Neural progenitor cell (in vitro differentiated cells): Measurements from ENCODE around the gene CREB5. TPM values are rescaled to one million over a fixed set of nuclear protein-coding genes. Genes with fewer than 3 reads are reported as not detected.

ENCODE experiments used
- DNase-seq: peaks from one replicate; pipeline ENCODE4 v3.0.0-alpha.2; 2016; ENCODE audit warnings: low spot score
- H2AFZ ChIP-seq: fragments of 200-600 bp; sonication (generic); replicated peaks from 2 replicates; pipeline ENCODE4 v1.6.1; 2016; ENCODE audit warnings: antibody characterized with exemption
- H3F3A ChIP-seq: fragments of 200-600 bp; sonication (generic); 2 replicates; pipeline ENCODE4 v1.6.1; 2016; ENCODE audit warnings: antibody characterized with exemption, low read depth
- H3K27ac ChIP-seq: fragments of 200-600 bp; sonication (generic); 2 replicates; pipeline ENCODE4 v1.5.1; 2016; ENCODE audit warnings: mild to moderate bottlenecking
- H3K27me3 ChIP-seq: fragments of 200-600 bp; sonication (generic); 2 replicates; pipeline ENCODE4 v1.6.1; 2016; ENCODE audit warnings: mild to moderate bottlenecking, moderate library complexity
- H3K36me3 ChIP-seq: fragments of 200-600 bp; sonication (generic); 2 replicates; pipeline ENCODE4 v1.5.1; 2016
- H3K4me1 ChIP-seq: fragments of 200-600 bp; sonication (generic); 2 replicates; pipeline ENCODE4 v1.6.1; 2016; ENCODE audit warnings: mixed run types
- H3K4me2 ChIP-seq: fragments of 200-600 bp; sonication (generic); 2 replicates; pipeline ENCODE4 v1.6.1; 2016
- H3K4me3 ChIP-seq: fragments of 200-600 bp; sonication (generic); 2 replicates; pipeline ENCODE4 v1.5.1; 2016
- H3K79me2 ChIP-seq: fragments of 200-600 bp; sonication (generic); 2 replicates; pipeline ENCODE4 v1.6.1; 2016; ENCODE audit warnings: low read depth
- H3K9ac ChIP-seq: fragments of 200-600 bp; sonication (generic); 2 replicates; pipeline ENCODE4 v1.6.1; 2016
- H3K9me3 ChIP-seq: fragments of 200-600 bp; sonication (generic); 2 replicates; pipeline ENCODE4 v1.5.1; 2016; ENCODE audit warnings: low read depth
- H4K20me1 ChIP-seq: fragments of 200-600 bp; sonication (generic); 2 replicates; pipeline ENCODE4 v1.6.1; 2016; ENCODE audit warnings: low read depth
- H3K27ac Mint-ChIP-seq: 3 replicates; pipeline ENCODE4 v1.8.0; 2021; ENCODE audit warnings: mixed read lengths
- H3K27me3 Mint-ChIP-seq: 2 replicates; pipeline ENCODE4 v1.8.0; 2022; ENCODE audit warnings: low read depth, mild to moderate bottlenecking, inconsistent platforms, moderate library complexity, mixed read lengths; ENCODE audit not compliant: insufficient read depth
- H3K36me3 Mint-ChIP-seq: 3 replicates; pipeline ENCODE4 v1.8.0; 2021; ENCODE audit warnings: mixed read lengths
- H3K4me1 Mint-ChIP-seq: 3 replicates; pipeline ENCODE4 v1.8.0; 2021; ENCODE audit warnings: mixed read lengths
- H3K4me3 Mint-ChIP-seq: 3 replicates; pipeline ENCODE4 v1.8.0; 2021; ENCODE audit warnings: mild to moderate bottlenecking, moderate library complexity, mixed read lengths
- H3K9me3 Mint-ChIP-seq: 3 replicates; pipeline ENCODE4 v1.8.0; 2020; ENCODE audit warnings: mixed read lengths
- CTCF ChIP-seq: fragments of 200-600 bp; sonication (generic); IDR thresholded peaks from 2 replicates; pipeline ENCODE4 v1.5.1; 2017; ENCODE audit warnings: antibody characterized with exemption, mild to moderate bottlenecking
- EZH2 ChIP-seq: fragments of 200-600 bp; sonication (generic); IDR thresholded peaks from 2 replicates; pipeline ENCODE4 v1.6.1; 2017; ENCODE audit warnings: antibody characterized with exemption, mild to moderate bottlenecking, moderate library complexity
- EZH2phosphoT487 ChIP-seq: fragments of 200-600 bp; sonication (generic); IDR thresholded peaks from 2 replicates; pipeline ENCODE4 v1.6.1; 2017; ENCODE audit warnings: antibody characterized with exemption
- total RNA-seq: library from RNA; depleted of rRNA; stranded (reverse); fragments of >200 nt; gene quantifications from 2 replicates; pipeline ENCODE4 v1.2.3, GENCODE V29; 2015; ENCODE audit warnings: low replicate concordance

Gene CREB5
- total RNA-seq, 1 donor from 2014 or later, result 1.2 TPM

GRCh38 chr7:28478656-28479055 lies 66.3 kb downstream of the CREB5 start:
- peaks cover 55% of the 10 kb centered on the region for H3K4me1 Mint-ChIP-seq
- no peak for TF ChIP-seq EZH2phosphoT487
- no peak for TF ChIP-seq EZH2
- no peak for TF ChIP-seq CTCF
- peaks cover 52% of the 10 kb centered on the region for H3K4me1 ChIP-seq

DNA sequence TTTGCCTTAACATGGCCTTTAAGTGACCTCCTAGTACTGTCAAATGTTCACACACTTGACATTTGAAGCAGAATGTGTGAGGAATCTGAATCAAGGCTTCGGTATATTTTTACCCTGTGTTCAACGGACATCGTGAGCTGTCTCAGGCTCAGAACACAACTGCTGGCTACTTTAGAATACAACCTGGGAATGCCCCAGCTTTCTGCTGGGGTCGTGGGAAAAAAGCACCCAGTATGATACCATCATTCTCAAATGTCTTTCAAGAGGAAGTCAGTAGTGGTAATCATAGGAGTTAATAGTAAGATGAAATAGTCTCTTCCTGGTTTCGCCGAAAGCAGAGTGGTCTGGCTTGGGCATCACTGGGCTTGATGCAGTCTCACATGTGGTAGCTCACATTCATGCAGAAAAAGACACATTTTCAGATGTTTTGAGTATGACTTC lies 67.2 kb downstream of the CREB5 start:
- Histone ChIP-seq H3K4me2 (no peak overlapping the region), H3K9me3 (no peaks in the 10 kb centered on the region), H3K4me1 (peaks cover 52% of the 10 kb centered on the region), H3K27me3 (no peaks in the 10 kb centered on the region), H2AFZ (no peak overlapping the region), H3K27ac (no peak overlapping the region), H3K9ac (no peak overlapping the region), H4K20me1 (no peaks in the 10 kb centered on the region), H3K36me3 (no peaks in the 10 kb centered on the region), H3K79me2 (no peaks in the 10 kb centered on the region), H3K4me3 (no peak overlapping the region), H3F3A (peaks cover 6% of the 10 kb centered on the region)
- Mint-ChIP-seq H3K27ac (peak overlapping the region; percentile 32), H3K4me1 (peaks cover 60% of the 10 kb centered on the region), H3K36me3 (no peaks in the 10 kb centered on the region), H3K9me3 (no peaks in the 10 kb centered on the region), H3K27me3 (peaks cover 2% of the 10 kb centered on the region), H3K4me3 (no peak overlapping the region)
- TF ChIP-seq EZH2phosphoT487 (no peak), EZH2 (no peak), CTCF (no peak)
- DNase-seq, result no peak

More at GRCh38 chr7:28478656-28479055, 66.3 kb downstream of the CREB5 start:
- H3K27me3 Mint-ChIP-seq, result peaks cover 2% of the 10 kb centered on the region
- Histone ChIP-seq H3K9me3 (no peaks in the 10 kb centered on the region), H3K27ac (no peak overlapping the region), H3K4me2 (peak overlapping the region; percentile 3), H3K36me3 (no peaks in the 10 kb centered on the region), H2AFZ (no peak overlapping the region), H3F3A (peaks cover 6% of the 10 kb centered on the region), H3K79me2 (no peaks in the 10 kb centered on the region), H3K4me3 (no peak overlapping the region), H4K20me1 (no peaks in the 10 kb centered on the region), H3K27me3 (no peaks in the 10 kb centered on the region), H3K9ac (no peak overlapping the region)
- no peaks in the 10 kb centered on the region for H3K9me3 Mint-ChIP-seq
- H3K36me3 Mint-ChIP-seq, result no peaks in the 10 kb centered on the region
- H3K27ac Mint-ChIP-seq, result no peak overlapping the region
- no peak overlapping the region for H3K4me3 Mint-ChIP-seq
- DNase-seq, result no peak

GRCh38 chr7:28480595-28480994 lies 68.3 kb downstream of the CREB5 start:
- H3K9me3 Mint-ChIP-seq, result no peaks in the 10 kb centered on the region
- TF ChIP-seq EZH2phosphoT487 (no peak), EZH2 (no peak), CTCF (no peak)
- Histone ChIP-seq H3K27ac (no peak overlapping the region), H2AFZ (no peak overlapping the region), H3F3A (peaks cover 6% of the 10 kb centered on the region), H3K4me3 (no peak overlapping the region), H3K9ac (no peak overlapping the region), H3K27me3 (no peaks in the 10 kb centered on the region), H3K79me2 (no peaks in the 10 kb centered on the region), H3K36me3 (no peaks in the 10 kb centered on the region), H3K4me2 (peak overlapping the region; percentile 56), H4K20me1 (no peaks in the 10 kb centered on the region), H3K9me3 (no peaks in the 10 kb centered on the region), H3K4me1 (peaks cover 52% of the 10 kb centered on the region)
- DNase-seq, result no peak
- no peak overlapping the region for H3K4me3 Mint-ChIP-seq
- H3K4me1 Mint-ChIP-seq, result peaks cover 61% of the 10 kb centered on the region
- H3K36me3 Mint-ChIP-seq, result no peaks in the 10 kb centered on the region
- peaks cover 2% of the 10 kb centered on the region for H3K27me3 Mint-ChIP-seq
- peak overlapping the region; percentile 77 for H3K27ac Mint-ChIP-seq
